HG02610 (cell line): ENCODE measurements around the gene VIPR2.

Source experiments
- ATAC-seq: cut with Tn5 transposase; IDR thresholded peaks from one replicate; pipeline ENCODE4 v1.9.1; 2021; ENCODE audit warnings: mild to moderate bottlenecking, moderate library complexity; ENCODE audit not compliant: unreplicated experiment

Gene VIPR2

DNA sequence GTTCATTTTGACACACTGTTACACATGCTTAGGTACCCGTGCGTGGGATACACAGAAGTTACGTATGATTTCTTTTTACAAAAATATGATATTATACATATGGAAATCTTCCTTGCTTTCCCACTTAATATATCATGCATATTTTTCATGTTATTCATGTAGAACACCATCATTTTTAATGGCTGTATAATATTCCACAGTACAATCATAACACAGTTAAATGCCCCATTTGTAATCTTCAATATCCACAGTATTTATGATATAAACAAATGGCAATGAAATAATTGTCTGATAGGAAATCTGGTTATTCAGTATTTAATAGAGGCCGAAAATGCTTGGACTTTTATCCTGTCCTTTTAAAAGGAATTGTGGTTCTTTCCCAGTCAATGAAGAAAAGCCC is 23.2 kb downstream of the VIPR2 start:
- ATAC-seq = no peak

DNA sequence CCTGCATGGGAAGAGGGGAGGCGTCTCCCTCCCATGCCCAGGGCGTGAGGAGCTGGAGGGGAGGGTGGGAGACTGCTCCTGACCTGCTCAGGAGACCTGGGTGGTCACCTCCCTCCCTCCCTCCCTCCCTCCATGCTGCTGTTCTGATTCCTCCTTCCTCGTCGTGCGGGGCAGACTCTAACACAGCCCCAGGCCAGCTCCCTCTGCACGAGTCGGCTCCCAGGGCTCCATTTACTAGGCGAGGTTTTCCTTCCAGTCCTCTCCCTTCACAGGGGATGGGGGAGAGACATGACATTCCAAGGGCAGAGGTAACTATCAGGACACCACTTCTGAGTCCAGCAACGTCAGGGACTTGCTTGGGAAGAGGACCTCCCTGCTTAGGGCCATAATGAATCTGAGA is 23.6 kb downstream of the VIPR2 start:
- no peak for ATAC-seq

DNA sequence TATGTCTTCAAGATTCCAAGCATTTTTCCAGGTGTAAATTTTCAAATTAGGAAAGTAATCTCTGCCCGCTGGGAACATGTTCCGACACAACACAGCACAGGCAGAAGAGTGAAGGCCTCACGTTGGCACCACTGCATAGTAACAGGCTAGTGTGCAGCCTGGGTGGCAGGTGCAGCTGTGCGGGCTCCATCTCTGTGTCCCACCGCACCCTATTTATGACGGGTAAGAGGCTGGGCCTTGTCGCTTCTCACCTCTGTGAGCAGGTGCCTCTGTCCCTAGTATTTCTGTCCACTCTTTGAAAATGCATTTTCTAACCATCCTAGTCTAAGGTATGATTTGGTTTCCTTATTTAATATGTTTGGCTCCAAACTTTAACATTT is 24.1 kb downstream of the VIPR2 start:
- ATAC-seq = no peak

DNA sequence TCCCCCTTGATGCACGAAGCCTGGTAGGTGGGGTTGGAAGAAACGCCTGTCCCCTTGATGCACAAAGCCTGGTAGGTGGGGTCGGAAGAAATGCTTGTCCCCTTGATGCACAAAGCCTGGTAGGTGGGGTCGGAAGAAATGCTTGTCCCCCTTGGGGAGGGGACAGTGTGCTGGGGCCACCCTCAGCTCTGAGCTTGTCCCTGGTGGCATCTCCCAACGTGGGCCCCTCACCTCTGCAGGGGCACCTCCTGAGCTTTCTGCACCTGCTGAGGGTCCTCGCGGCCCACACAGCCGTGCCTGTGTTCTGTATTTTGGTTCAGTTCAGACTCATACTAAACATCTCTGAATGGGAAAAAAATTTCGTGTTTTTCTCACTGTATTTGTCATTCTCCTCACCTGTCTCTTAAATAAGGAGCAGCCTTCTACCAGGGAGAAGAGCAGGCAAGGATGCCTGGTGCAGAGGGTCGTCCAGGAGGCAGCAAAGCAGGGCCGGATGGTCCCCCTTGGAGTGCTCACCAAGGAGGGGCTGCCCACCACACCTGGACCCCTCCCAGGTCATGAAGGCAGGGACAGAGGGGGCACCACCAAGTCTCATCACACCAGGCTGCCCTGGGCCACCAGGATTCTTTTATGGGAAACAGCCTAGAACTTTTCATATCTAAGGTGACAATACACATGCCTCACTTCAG is 24.7 kb downstream of the VIPR2 start:
- no peak for ATAC-seq

DNA sequence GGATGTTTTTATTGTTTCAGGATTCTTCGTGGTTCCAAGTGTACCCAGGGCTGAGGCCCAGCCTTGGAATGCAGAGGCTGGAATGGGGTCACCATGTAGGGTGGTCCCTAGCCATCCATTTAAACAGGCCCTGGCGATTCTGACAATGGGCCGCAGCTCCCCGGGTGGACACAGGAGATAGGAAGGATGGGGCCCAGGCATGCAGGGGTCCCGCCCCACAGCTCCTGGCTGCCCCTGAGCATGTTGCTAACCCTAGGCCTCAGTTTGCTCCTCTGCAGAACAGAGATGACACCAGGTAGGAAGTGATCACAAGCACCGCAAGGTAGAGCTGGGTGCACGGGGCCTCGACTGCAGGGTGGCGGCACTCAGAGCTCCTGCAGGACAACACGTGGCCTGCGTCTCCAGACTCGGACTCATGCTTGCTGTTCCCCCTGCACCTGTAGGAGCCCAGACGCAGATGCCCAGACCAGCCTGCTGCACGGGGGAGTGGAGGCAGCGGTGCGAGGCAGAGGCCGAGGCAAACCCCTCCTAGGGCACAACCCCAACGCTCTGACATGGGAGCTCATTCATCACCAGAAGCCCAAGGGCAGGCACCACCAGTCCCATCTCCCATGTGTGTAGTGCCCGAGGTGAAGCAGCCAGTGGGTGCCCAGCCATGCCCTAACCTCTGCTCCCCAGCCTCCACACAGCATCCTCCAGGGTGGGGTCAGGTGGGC is 25.5 kb downstream of the VIPR2 start:
- no peak for ATAC-seq

DNA sequence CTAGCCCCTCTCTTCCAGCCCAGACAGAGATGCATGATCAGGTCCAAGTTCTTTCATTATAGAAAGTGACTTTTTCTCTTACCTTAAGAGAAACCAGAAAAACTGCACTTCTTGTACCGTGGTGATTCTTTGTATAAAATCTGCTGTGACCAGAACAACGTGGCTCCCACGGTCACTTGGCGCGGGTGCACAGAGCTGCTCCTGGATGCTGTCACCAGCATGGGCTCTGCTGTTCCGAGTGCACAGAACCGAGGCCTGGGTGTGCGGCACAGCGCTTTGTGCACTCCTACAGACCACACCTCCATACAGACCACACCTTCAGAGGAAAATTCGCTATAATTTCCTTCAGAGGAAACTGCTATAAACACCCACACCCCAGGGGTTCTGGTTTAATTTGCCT is 26.0 kb downstream of the VIPR2 start:
- no peak for ATAC-seq

DNA sequence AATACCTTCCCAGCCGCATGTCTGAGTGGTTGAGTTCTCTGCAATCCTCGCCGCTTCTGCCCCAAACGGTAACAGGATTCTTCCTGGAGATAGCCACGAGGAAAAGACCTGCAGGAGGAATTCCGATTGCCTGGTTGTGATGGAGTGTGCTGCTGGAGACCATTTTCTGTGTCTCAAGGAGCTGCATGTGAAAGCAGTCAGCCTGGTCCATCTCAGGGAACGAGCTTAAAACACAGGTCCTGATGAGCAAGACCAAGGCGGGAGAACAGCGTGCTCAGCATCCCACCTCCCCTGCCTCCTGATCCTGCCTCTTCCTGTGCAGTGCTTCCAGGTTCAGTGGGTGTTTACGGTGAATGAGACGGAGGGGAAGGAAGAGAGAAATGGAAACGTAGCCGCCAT is 26.5 kb downstream of the VIPR2 start:
- no peak for ATAC-seq

DNA sequence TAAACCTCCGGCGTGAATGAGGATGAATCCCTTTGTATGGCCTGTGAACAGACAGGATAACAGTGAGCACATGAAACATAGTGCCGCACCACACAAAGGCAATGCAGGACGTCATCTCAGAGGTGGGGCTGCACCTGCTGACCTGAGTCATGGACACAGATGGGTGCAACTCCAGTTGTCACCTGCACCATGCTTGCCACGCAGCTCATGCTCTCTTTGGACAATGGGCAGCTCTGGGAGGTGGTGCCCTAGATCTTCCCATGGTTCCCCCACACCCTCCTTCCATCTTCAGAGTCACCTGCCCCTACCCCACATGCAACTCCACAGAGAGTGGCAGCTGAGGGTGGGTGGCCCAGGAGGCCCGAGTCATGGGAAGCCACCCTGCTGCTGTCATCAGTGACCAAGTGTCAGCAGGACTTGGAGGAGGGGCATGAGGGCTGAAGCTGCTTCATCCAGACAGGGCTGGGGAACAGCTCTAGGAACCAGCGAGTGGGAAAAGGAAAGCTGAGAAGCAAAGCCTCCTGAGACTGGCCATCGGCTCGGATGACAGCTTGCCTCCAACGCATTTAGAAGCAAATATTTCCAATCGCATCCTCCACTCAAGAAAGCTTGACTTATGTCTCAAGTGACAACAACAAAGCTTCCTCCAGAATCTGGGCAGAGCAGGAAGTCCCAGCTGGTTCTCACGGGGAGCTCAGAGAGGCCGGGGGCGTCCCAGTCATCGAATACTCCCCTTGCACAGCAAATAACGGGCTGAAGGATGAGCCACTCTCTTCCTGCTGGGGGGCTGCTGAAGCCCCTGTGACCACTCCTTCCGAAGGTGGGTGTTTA is 27.1 kb downstream of the VIPR2 start:
- no peak for ATAC-seq

DNA sequence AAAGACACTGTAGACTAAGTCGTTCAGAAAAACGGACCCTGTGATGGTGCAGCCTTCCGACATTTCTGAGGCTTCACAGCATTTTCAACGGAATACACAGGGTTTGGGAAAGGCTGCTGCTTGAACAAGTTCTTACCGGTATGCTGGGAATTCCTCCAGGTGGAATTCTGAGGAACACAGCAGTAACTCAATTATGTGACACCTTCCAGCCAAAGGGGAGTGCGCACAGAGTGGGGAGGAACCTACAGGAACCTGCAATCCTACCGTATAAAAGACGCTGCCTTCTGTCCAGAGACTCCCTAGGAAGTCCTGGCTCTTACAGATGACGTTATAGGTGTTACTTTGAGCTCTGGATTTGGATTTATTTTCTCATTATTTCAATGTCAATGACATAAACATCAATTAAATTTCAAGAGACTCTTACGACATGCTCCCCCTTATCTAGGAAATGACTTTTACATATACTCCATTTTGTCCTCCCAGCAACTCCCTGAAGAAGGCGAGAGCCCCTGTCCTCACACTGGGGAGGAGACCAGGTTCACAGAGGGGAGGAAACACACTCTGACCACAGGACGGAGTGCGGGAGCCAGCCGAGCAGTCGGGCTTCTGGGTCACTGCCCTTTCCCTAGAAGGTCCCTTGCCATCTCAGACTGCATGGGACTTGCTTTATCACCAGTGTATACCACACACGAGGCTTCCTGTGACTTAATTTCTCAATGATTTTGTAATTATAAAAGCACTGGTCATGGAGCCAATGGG is 27.9 kb downstream of the VIPR2 start:
- ATAC-seq = no peak

DNA sequence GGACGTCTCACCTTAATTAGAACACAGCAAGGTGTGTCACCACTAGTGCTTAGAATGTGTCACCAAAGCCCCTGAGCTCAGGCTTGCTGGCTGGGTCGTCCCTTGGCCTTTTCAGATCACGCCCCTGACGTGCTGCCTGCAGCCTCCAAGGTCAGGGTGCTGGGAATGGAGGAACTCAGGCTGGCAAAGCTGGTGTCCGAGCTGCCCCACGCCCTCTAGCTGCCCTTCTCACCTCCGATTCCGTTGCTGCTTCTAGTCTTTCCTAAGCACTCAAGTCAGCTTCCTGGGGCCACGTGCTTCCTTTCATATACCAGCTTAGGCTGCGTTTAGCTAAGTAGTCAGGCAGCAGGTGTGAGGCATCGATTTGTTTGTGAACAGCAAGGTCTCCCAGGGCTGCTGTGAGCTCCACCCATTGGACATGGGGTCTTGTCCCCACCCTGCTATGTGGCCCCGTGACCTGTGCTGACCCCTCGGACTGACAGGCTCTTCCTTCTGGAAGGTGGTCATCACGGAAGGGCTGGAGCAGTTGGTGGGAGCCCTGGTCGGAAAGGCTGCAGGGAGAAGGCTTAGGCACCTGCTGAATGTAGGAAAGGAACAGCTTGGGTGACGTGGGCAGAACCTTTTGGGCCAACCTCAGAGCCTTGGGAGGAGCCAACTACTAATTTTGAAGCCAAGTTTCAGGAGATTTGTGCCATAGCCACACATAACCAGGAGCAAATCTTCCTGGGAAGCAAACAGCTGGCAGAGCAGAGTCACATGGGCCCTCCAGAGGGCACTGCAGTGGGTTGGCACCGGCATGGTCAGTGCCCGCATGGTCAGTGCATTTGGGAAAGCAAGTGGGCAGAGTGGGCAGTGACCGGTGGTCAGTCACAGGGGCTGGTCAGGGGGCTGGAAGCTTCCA is 28.8 kb downstream of the VIPR2 start:
- no peak for ATAC-seq

DNA sequence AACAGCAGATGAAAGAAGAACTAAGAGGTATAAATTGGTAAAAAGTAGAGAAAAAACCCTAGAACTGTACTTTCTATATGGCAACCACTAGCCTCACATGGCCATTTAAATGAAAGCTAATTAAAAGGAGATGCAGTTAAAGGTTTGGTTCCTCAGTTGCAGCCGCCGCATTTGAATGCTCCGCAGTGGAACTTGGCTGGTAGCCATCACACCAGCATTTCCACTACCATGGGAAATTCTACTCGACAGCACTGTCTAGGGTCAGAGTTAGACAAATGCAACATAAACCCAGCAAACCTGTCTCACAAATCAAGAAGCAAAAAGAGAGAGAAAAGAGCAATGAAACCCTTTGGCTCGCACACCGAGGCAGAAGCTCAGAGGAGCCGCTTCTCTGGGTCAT is 29.7 kb downstream of the VIPR2 start:
- ATAC-seq = no peak

DNA sequence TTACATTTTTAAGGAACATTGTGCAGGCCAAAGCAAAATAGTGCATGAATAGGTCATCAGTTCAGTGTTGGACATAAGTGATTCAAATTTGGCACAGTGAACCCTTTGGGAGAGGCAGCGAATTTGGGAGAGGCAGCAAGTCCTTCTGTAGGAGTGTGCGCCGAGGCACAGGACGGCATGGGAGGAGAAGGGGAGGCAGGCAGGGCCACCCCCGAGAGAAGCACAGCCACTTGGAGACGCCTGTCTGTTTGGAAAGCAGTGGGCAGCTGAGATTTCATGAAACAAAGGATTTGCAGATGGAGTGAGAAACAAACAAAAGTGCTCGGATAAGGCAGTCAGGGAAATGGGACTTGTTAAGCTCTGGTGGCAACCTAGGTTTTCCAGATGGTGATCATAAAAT is 30.6 kb downstream of the VIPR2 start:
- no peak for ATAC-seq

DNA sequence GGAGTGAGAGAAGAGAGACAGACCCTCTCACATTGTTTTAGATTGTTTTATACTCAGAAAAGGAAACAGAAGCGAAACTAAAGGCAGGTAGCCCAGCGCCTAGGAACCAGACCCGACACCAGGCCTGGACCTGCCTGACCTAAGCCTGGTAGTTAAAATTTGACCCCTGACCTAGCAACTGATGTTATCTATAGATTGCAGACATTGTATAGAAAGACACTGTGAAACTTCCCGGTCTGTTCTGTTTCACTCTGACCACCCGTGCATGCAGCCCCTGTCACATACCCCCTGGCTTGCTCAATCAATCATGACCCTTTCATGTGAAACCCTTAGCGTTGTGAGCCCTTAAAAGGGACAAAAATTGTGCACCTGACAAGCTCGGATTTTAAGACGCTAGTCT is 31.6 kb downstream of the VIPR2 start:
- ATAC-seq = no peak

DNA sequence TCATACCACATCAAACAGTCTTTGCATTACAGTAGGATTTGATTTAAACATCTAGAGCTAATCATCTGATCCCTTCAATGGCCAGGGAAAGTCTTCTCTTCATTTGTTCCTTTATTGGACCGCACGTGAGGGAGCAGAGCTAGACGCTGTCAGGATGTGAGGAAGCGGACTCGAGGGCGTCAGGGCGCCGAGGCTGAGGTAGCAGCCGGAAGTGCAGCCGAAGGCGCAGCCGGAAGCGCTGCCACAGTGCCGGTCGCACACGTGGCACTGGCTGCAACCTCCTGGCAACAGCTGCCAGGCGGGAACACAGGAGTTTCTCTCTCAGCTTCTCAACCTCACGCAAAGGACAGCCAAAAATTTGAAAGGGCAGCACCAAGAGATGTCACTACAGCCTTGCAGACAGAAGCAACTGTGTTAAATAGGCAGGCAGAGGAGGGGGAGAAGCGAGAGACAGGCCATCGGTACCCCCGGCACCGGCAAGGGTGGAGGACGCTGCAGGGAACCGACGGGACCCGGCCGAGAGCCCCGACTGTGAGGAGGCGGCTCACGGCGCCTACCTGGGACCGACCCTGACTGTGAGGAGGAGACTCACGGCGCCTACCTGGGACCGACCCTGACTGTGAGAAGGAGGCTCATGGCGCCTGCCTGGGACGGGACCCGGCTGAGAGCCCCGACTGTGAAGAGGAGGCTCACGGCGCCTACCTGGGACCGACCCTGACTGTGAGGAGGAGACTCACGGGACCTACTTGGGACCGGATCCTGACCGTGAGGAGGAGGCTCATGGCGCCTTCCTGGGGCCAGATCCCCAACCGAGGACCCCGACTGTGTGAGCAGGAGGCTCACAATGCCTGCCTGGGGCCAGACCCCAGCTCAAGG is 32.3 kb downstream of the VIPR2 start:
- no peak for ATAC-seq

DNA sequence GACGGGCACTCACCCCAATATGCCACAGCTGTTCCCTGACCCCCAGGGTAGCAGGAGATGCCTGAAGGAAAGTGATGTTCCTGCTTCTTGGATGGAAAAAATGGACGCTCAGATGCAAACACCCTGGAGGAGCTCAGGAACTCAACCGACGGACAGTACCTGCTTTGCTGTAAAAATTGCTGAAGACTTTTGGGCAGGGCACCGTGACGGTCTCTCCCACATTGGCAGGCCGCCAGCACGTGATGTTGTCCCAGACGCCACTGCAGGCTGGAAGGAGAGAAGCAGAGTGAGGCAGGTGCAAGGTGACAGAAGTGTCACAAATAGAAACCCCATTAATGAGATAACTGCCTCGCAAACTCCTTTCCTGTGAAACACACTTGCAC is 35.0 kb downstream of the VIPR2 start:
- no peak for ATAC-seq

DNA sequence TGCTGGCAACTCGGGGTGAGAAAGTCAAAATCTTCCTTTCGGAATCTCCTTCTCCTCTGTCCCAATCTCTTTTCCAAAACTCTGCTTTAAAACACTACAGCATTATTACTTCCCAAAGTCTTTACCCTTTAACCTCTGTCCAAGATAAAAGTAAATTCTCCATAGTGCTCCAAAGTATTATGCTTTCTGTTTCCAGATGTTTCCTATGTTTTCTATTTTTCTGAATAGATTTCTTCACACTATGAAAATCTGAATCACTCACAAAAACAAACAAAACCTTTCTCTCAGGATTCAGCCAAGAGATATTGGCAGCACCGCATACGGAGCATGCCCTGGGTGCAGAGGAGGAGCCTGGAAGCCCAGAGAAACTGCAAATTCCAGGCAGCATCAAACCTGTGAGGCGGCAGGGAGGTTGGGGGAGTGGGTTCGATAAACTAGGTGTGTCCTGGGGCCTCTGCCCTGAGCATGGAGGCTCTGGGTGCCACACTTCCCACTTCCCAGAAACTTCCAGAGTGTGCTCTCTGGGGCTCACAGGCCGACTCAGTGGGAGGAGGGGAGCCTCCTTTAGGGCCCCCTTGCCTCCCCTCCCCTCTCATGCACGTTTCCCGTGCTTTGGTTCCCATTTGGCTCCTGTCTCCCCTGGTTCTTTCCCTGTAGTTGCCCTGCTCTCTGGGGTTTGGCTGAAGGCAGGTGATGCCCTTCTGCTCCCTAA is 35.6 kb downstream of the VIPR2 start:
- no peak for ATAC-seq

DNA sequence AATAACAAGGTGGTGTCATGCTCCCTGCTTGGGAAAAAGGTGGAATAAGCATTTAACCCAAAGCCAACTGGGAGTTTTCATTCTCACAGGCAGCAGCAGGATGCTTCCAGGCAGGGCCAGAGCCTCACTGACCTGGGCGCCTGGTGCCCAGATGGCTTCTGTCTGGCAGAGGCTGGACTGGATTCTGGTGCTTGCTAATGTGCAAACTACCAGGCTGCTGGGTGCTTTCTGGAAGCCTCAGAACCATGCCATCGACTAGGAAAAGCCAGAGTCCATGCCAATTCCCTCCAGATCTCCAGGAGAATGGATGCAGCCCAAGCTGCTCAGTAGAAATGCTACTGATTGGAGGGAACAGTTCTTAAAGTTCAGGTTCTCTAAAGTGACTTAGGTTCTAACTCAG is 36.2 kb downstream of the VIPR2 start:
- ATAC-seq = no peak

DNA sequence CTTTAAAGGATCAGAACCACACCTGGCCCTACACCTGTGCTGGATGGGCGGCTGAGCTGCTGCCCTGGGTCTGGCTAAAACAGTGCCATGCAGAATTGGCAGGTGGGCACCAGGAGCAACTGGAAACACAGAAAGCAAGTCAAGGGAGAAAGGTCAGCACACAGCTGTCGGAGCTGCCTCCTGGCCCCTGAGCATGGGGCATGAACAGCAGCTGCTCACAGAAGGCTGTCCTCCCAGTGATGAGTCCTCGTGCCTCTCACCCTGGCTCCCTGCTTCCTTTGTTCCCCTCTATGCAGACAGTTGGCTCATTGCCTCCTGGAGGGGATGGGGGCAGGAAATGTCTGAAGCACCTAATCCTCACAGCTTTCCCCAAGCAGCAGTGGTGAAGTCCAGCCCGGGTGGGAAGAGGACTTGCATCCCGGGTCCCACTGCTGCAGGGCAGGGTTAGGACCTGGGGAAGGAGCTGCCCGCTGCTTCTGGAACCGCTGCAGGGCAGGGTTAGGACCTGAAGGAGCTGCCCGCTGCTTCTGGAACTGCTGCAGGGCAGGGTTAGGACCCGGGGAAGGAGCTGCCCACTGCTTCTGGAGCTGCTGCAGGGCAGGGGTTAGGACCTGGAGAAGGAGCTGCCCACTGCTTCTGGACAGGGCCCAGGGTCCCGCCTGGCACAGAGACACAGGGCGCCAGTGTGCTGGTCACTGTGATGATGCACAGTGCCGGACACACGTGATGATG is 37.3 kb downstream of the VIPR2 start:
- no peak for ATAC-seq
